Tibial nerve (tissue), 4 donors: Measurements from ENCODE around the gene HIPK2.

Experiments used
- CTCF ChIP-seq, 5 experiments: fragments of 200-600 bp in 3 of 5; fragments of 450-650 bp in 2 of 5; sonication (generic) in 3 of 5; IDR thresholded peaks; one replicate each; pipeline ENCODE4 v1.5.1; 2016 to 2019; ENCODE audit warnings: antibody characterized with exemption in 5 of 5, mild to moderate bottlenecking in 3 of 5, moderate library complexity in 2 of 5
- EP300 ChIP-seq, 2 donors: sonication (generic); formaldehyde crosslinking; IDR thresholded peaks; one replicate each; pipeline ENCODE4 v1.6.1; 2017; ENCODE audit warnings: antibody characterized with exemption in 2 of 2, mild to moderate bottlenecking in 1 of 2
- POLR2A ChIP-seq, 2 donors: fragments of 450-650 bp; IDR thresholded peaks; one replicate each; pipeline ENCODE4 v1.6.1; 2017; ENCODE audit warnings: antibody characterized with exemption in 2 of 2, mild to moderate bottlenecking in 2 of 2, moderate library complexity in 2 of 2

GRCh38 chr7:139798892-139799291, 21.1 kb upstream of the HIPK2 start:
- TF ChIP-seq CTCF (IDR thresholded peaks at IDR 0.05) (no peak), POLR2A (IDR thresholded peaks at IDR 0.05) (no peak), EP300 (IDR thresholded peaks at IDR 0.05) (no peak)
